ENCODE measurements around the gene DGCR8. TPM values are rescaled to one million over a fixed set of nuclear protein-coding genes. Genes with fewer than 3 reads are reported as not detected.
A peak's percentile ranks its signal among the peaks of the same experiment; 100 is the strongest.

DGCR8 gene
- total RNA-seq, 1 donor: 44.2 TPM

- H3K36me3 ChIP-seq (ENCODE audit: insufficient read depth, low read length): peaks cover 32% of the 10 kb centered on the region
- peaks cover 10% of the 10 kb centered on the region for H3K4me1 ChIP-seq (ENCODE audit: insufficient read depth, low read length)
- H4K20me1 ChIP-seq (ENCODE audit: insufficient read depth, low read length): peaks cover 18% of the 10 kb centered on the region
- H3K79me2 ChIP-seq (ENCODE audit: insufficient read depth, low read length): peaks cover 30% of the 10 kb centered on the region
- no peak overlapping the region for H3K27ac ChIP-seq (ENCODE audit: low read depth, low read length)
- TF ChIP-seq, protein P1, sequence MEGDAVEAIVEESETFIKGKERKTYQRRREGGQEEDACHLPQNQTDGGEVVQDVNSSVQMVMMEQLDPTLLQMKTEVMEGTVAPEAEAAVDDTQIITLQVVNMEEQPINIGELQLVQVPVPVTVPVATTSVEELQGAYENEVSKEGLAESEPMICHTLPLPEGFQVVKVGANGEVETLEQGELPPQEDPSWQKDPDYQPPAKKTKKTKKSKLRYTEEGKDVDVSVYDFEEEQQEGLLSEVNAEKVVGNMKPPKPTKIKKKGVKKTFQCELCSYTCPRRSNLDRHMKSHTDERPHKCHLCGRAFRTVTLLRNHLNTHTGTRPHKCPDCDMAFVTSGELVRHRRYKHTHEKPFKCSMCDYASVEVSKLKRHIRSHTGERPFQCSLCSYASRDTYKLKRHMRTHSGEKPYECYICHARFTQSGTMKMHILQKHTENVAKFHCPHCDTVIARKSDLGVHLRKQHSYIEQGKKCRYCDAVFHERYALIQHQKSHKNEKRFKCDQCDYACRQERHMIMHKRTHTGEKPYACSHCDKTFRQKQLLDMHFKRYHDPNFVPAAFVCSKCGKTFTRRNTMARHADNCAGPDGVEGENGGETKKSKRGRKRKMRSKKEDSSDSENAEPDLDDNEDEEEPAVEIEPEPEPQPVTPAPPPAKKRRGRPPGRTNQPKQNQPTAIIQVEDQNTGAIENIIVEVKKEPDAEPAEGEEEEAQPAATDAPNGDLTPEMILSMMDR (IDR thresholded peaks at IDR 0.05; ENCODE audit: extremely low read depth, low read depth, low read length): peak; percentile 64
- no peak overlapping the region for H3K4me2 ChIP-seq (ENCODE audit: insufficient read depth, low read length)
- H3K4me3 ChIP-seq (ENCODE audit: insufficient read depth, low read length): no peak overlapping the region
- peak; percentile 92 for DNase-seq (ENCODE audit: insufficient read length, low spot score, missing footprints)
- H3K27me3 ChIP-seq (ENCODE audit: insufficient read depth, low read length): no peaks in the 10 kb centered on the region
- no peaks in the 10 kb centered on the region for H3K9me3 ChIP-seq (ENCODE audit: low read depth, low read length)
- no peak overlapping the region for H2AFZ ChIP-seq (ENCODE audit: low read length)
Measured at GRCh38 chr22:20128902-20129746, 49.1 kb downstream of the DGCR8 start.

DNA sequence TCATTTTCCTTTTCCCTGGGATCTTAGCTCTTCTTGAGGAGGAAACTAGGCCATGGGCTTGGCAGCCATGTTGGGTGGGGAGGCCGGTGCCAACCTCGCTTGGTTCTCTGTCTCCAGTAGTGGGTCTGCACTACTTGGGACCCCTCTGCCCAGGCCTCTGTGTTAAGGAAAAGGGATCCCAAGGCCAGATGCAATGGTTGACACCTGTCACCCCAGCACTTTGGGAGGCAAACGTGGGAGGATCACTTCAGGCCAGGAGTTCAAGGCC is 49.6 kb downstream of the DGCR8 start:
- Histone ChIP-seq H3K4me1 (ENCODE audit: insufficient read depth, low read length) (peaks cover 10% of the 10 kb centered on the region), H3K27me3 (ENCODE audit: insufficient read depth, low read length) (no peaks in the 10 kb centered on the region), H3K79me2 (ENCODE audit: insufficient read depth, low read length) (peaks cover 30% of the 10 kb centered on the region), H3K4me2 (ENCODE audit: insufficient read depth, low read length) (no peak overlapping the region), H3K27ac (ENCODE audit: low read depth, low read length) (no peak overlapping the region), H2AFZ (ENCODE audit: low read length) (no peak overlapping the region), H3K4me3 (ENCODE audit: insufficient read depth, low read length) (no peak overlapping the region), H3K36me3 (ENCODE audit: insufficient read depth, low read length) (peaks cover 28% of the 10 kb centered on the region), H3K9me3 (ENCODE audit: low read depth, low read length) (no peaks in the 10 kb centered on the region), H4K20me1 (ENCODE audit: insufficient read depth, low read length) (peaks cover 20% of the 10 kb centered on the region)
- DNase-seq (ENCODE audit: insufficient read length, low spot score, missing footprints): no peak
- TF ChIP-seq, protein P1 (IDR thresholded peaks at IDR 0.05; ENCODE audit: extremely low read depth, low read depth, low read length): no peak

DNA sequence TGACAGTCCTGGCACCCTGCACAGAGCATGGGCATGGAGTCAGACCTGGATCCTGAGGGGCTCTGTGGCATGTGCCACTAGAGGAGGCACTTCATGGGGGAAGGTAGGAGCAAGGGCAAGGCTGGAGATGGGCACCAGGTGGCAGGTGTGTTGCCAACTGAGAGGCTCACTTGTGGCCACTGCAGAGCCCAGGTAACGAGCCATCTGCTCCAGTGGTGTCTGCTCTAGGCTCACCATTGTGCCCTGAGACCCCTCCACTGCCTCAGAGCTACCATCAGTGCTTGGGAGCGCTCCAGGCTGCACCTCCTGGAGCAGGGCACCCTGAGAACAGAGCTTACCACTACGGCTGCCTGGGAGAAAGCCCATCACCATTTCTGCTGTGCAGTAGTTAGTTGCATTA is 50.3 kb downstream of the DGCR8 start:
- peaks cover 25% of the 10 kb centered on the region for H4K20me1 ChIP-seq (ENCODE audit: insufficient read depth, low read length)
- H3K4me3 ChIP-seq (ENCODE audit: insufficient read depth, low read length): peak overlapping the region; percentile 77
- H3K4me1 ChIP-seq (ENCODE audit: insufficient read depth, low read length): peaks cover 10% of the 10 kb centered on the region
- peaks cover 34% of the 10 kb centered on the region for H3K79me2 ChIP-seq (ENCODE audit: insufficient read depth, low read length)
- H2AFZ ChIP-seq (ENCODE audit: low read length): no peak overlapping the region
- DNase-seq (ENCODE audit: insufficient read length, low spot score, missing footprints): no peak
- H3K36me3 ChIP-seq (ENCODE audit: insufficient read depth, low read length): peaks cover 24% of the 10 kb centered on the region
- no peaks in the 10 kb centered on the region for H3K27me3 ChIP-seq (ENCODE audit: insufficient read depth, low read length)
- no peak overlapping the region for H3K27ac ChIP-seq (ENCODE audit: low read depth, low read length)
- TF ChIP-seq, protein P1 (IDR thresholded peaks at IDR 0.05; ENCODE audit: extremely low read depth, low read depth, low read length): no peak
- no peaks in the 10 kb centered on the region for H3K9me3 ChIP-seq (ENCODE audit: low read depth, low read length)
- H3K4me2 ChIP-seq (ENCODE audit: insufficient read depth, low read length): peak overlapping the region; percentile 75

DNA sequence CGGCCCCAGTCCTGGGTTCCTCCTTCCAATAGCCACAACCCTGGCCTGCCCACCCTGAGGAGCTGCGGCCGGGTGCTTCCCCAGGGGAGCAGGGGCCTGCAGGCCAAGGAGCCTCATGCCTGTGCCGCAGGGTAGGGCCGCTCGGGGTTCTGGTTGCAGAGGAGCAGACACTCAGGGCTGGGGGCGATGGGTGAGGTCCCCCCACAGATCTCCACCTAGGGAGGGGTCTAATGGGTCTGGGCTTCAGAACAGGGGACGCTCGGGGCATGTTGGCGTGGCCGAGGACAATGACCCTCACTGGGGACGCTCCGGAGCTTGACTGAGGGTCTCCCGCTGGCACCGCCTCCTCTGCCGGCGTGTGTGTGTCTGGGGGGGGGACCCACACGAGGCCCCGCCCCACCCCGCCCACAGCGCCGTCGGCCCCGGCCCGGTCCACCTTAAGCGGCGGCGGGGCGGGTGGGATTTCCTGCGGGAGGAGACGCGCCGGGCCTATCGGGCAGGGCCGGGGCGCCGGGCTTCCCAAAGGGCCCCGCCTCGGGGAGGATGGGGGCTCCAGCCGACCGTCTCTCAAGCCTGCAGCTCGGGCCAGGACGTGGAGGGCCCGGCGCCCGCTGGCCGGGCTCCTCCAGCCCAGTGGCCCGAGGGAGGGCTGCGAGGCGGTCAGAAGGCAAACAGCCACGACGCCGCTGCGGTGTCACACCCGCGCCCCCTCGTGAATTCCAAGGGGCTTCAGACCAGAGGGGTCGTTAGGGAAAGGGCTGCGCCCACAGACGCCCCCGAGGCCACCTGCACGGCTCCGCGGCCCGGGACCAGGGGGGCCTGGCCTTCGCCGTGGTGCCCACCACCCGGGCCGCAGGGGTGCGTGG is 50.9 kb downstream of the DGCR8 start:
- no peaks in the 10 kb centered on the region for H3K9me3 ChIP-seq (ENCODE audit: low read depth, low read length)
- H4K20me1 ChIP-seq (ENCODE audit: insufficient read depth, low read length): peaks cover 29% of the 10 kb centered on the region
- H3K27ac ChIP-seq (ENCODE audit: low read depth, low read length): no peak overlapping the region
- H3K4me3 ChIP-seq (ENCODE audit: insufficient read depth, low read length): peak overlapping the region; percentile 77
- DNase-seq (ENCODE audit: insufficient read length, low spot score, missing footprints): peak; percentile 99
- H3K4me1 ChIP-seq (ENCODE audit: insufficient read depth, low read length): peaks cover 10% of the 10 kb centered on the region
- peak overlapping the region; percentile 59 for H2AFZ ChIP-seq (ENCODE audit: low read length)
- H3K27me3 ChIP-seq (ENCODE audit: insufficient read depth, low read length): no peaks in the 10 kb centered on the region
- H3K36me3 ChIP-seq (ENCODE audit: insufficient read depth, low read length): peaks cover 18% of the 10 kb centered on the region
- TF ChIP-seq, protein P1 (IDR thresholded peaks at IDR 0.05; ENCODE audit: extremely low read depth, low read depth, low read length): no peak
- peak overlapping the region; percentile 75 for H3K4me2 ChIP-seq (ENCODE audit: insufficient read depth, low read length)
- H3K79me2 ChIP-seq (ENCODE audit: insufficient read depth, low read length): peaks cover 41% of the 10 kb centered on the region

All from osteoblast (primary cell).